Left lung (tissue), 10 donors: ENCODE measurements around the gene GMEB2. TPM values are rescaled to one million over a fixed set of nuclear protein-coding genes. Genes with fewer than 3 reads are reported as not detected.
"Not testable (repeated sequence)": the region's sequence is repeated elsewhere in the genome, so short reads cannot be mapped to it uniquely, and the experiment has no call there.

Source experiments
- ATAC-seq: fragments of 200-7000 bp; cut with Tn5 transposase; one replicate; pipeline ENCODE4 v1.9.1; 2020; ENCODE audit warnings: moderate library complexity
- DNase-seq, 4 donors: peaks; one replicate each; pipeline ENCODE4 v3.0.0-alpha.2; 2013 to 2020
- H3K27ac ChIP-seq, 2 donors: fragments of 200-600 bp; sonication (generic) in 1 of 2; one replicate each; pipeline versions ENCODE4 v1.5.0 to v1.8.0; 2020 to 2021
- H3K27me3 ChIP-seq, 2 donors: fragments of 200-600 bp; sonication (generic) in 1 of 2; one replicate each; pipeline versions ENCODE4 v1.5.0 to v1.8.0; 2020 to 2021
- H3K36me3 ChIP-seq, 2 donors: fragments of 200-600 bp; sonication (generic) in 1 of 2; one replicate each; pipeline versions ENCODE4 v1.5.0 to v1.8.0; 2020 to 2021
- H3K4me1 ChIP-seq, 2 donors: fragments of 200-600 bp; one replicate each; pipeline ENCODE4 v1.8.0; 2021
- H3K4me3 ChIP-seq, 2 donors: fragments of 200-600 bp; sonication (generic) in 1 of 2; one replicate each; pipeline versions ENCODE4 v1.5.0 to v1.8.0; 2020 to 2021; ENCODE audit warnings: mild to moderate bottlenecking in 1 of 2
- H3K9me3 ChIP-seq, 2 donors: fragments of 200-600 bp; sonication (generic) in 1 of 2; one replicate each; pipeline versions ENCODE4 v1.5.0 to v1.8.0; 2020 to 2021
- intact Hi-C, 2 donors: fragments of 100-400 bp; cut with DNase I; formaldehyde crosslinking; loops; one replicate each; pipeline versions ENCODE4 v1.11.2 to v1.14.2; 2022
- polyA plus RNA-seq, 6 donors: library from polyadenylated mRNA; unstranded; fragments of 120-200 nt; gene quantifications; one replicate each; pipeline ENCODE4 v1.2.1, GENCODE V29; 2013; ENCODE audit not compliant: insufficient read length in 6 of 6
- total RNA-seq, 2 donors: library from RNA; stranded (reverse); fragmentation: NEBNext Ultra II Directional; extraction: Animal tissue kit (Norgen Biotek cat#: 25700); gene quantifications; one replicate each; pipeline ENCODE4 v1.2.1, GENCODE V29; 2021
- TF ChIP-seq, protein P1 (sequence below), 2 donors: fragments of 200-600 bp; sonication (generic) in 1 of 2; IDR thresholded peaks; one replicate each; pipeline versions ENCODE4 v1.5.0 to v1.8.0; 2021; ENCODE audit warnings: antibody characterized with exemption in 2 of 2
- donor health status: DM: no; HTN: yes; CAD: no.
- donor health status: DM: no; HTN: no; CAD: no.

GMEB2 gene
- total and polyA plus RNA-seq, 8 donors: 8.1 to 12.4 (median 10.2) TPM

DNA sequence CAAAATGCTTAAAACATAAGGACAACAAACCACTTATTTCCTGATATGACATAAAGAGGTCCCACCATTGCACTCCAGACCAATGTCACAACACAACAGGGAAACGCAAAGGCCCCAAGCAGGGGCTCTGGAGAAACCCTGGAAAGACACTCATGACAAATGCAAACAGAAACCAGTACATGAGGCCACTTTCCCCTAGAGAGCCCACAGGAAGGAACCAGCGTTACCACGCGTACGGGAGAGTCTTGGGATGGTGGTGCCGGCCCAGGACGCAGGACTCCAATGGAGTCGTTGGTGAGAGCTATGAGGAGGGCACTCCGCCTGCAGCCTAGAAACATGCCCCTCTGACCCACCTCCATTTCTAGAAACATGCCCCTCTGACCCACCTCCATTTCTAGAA lies 20.2 kb downstream of the GMEB2 start:
- TF ChIP-seq, protein P1, sequence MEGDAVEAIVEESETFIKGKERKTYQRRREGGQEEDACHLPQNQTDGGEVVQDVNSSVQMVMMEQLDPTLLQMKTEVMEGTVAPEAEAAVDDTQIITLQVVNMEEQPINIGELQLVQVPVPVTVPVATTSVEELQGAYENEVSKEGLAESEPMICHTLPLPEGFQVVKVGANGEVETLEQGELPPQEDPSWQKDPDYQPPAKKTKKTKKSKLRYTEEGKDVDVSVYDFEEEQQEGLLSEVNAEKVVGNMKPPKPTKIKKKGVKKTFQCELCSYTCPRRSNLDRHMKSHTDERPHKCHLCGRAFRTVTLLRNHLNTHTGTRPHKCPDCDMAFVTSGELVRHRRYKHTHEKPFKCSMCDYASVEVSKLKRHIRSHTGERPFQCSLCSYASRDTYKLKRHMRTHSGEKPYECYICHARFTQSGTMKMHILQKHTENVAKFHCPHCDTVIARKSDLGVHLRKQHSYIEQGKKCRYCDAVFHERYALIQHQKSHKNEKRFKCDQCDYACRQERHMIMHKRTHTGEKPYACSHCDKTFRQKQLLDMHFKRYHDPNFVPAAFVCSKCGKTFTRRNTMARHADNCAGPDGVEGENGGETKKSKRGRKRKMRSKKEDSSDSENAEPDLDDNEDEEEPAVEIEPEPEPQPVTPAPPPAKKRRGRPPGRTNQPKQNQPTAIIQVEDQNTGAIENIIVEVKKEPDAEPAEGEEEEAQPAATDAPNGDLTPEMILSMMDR (IDR thresholded peaks at IDR 0.05): no peak
- Histone ChIP-seq H3K9me3 (no peaks in the 10 kb centered on the region), H3K36me3 (peaks cover 0 to 30% of the 10 kb centered on the region in 2 donors), H3K27ac (no peak overlapping the region), H3K27me3 (no peaks in the 10 kb centered on the region), H3K4me1 (peaks cover 0 to 16% of the 10 kb centered on the region in 2 donors), H3K4me3 (no peak overlapping the region)
- intact Hi-C loops: no loop called here
- ATAC-seq: peak; percentile 50
- peak in 1 of 4 donors; percentile 46 for DNase-seq

DNA sequence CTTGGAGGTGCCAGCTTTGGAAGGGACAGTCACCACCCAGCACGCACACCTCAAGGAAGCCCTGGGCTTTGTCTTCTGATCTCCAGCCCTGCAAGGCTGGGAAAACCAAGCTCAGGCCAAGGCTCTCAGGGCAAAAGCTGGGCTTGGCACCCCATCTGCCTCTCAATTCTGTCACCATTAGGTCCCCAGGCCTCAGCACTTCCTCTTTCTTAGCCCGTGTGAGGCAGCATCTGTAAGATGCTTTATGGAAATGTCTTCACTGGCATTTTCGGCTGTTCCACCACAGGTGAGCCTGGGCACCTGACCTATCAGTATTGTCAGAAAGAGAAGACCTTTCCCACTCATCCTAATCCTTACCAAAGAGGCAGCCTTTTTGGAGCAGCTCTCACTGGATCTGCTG lies 24.6 kb downstream of the GMEB2 start:
- Histone ChIP-seq H3K27me3 (no peaks in the 10 kb centered on the region), H3K9me3 (no peaks in the 10 kb centered on the region), H3K4me1 (peaks cover 0 to 4% of the 10 kb centered on the region in 2 donors), H3K36me3 (peaks cover 0 to 74% of the 10 kb centered on the region in 2 donors), H3K27ac (no peak overlapping the region), H3K4me3 (no peak overlapping the region)
- intact Hi-C loops: no loop called here
- TF ChIP-seq, protein P1 (IDR thresholded peaks at IDR 0.05): no peak
- DNase-seq (peak in 1 of 4 donors; percentile 13), ATAC-seq (no peak)

DNA sequence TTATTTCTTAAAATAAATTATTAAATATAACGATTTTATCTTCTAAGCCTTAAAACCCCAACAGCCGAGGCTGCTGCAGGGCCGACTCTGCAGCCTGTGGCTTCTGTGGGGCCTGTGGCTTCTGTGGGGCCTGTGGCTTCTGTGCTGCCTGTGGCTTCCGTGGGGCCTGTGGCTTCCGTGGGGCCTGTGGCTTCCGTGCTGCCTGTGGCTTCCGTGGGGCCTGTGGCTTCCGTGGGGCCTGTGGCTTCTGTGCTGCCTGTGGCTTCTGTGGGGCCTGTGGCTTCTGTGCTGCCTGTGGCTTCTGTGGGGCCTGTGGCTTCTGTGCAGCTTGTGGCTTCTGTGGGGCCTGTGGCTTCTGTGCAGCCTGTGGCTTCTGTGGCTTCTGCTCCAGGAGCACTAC lies 25.2 kb downstream of the GMEB2 start:
- peak in 1 of 4 donors; percentile 27 for DNase-seq
- H3K9me3 ChIP-seq, H3K4me1 ChIP-seq, intact Hi-C loops, H3K4me3 ChIP-seq, H3K27ac ChIP-seq, ATAC-seq, H3K27me3 ChIP-seq: not testable (repeated sequence)
- peaks cover 0 to 79% of the 10 kb centered on the region in 2 donors for H3K36me3 ChIP-seq

DNA sequence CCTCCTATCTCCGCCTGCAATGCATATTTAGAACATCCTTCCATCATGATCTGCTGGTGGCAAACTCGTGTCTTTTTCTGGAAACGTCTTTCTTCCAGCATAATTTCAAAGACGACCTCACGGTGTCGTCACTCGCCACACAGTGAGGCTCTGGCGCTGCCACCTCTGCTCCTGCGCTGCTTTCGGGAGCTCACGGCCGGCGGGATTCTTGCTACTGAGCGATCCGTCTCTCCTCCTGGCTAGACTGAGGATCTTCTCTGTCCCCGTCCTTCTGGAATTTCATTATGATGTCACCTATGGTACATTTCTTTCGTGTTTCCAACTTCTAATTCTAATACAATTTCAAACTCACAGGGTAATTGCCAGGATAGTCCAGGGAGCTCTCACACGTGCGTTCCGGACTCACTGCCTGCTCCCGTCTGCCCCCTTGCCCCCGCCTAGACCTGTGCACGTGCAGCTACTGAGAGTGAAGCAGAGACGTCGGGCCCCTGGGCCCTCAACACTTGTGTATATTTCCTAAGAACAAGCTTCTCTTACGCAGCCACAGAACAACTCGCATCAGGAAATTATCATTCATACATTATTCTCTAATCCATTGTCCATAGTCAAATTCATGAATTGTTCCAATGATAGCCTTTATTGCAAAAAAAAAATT lies 27.4 kb downstream of the GMEB2 start:
- ATAC-seq (no peak), DNase-seq (peak in 1 of 4 donors; percentile 30)
- TF ChIP-seq, protein P1 (IDR thresholded peaks at IDR 0.05): no peak
- intact Hi-C loops: no loop called here
- no peaks in the 10 kb centered on the region for H3K4me1 ChIP-seq
- peaks cover 0 to 97% of the 10 kb centered on the region in 2 donors for H3K36me3 ChIP-seq
- no peak overlapping the region for H3K4me3 ChIP-seq
- H3K27me3 ChIP-seq: no peaks in the 10 kb centered on the region
- no peak overlapping the region for H3K27ac ChIP-seq
- H3K9me3 ChIP-seq: no peaks in the 10 kb centered on the region

DNA sequence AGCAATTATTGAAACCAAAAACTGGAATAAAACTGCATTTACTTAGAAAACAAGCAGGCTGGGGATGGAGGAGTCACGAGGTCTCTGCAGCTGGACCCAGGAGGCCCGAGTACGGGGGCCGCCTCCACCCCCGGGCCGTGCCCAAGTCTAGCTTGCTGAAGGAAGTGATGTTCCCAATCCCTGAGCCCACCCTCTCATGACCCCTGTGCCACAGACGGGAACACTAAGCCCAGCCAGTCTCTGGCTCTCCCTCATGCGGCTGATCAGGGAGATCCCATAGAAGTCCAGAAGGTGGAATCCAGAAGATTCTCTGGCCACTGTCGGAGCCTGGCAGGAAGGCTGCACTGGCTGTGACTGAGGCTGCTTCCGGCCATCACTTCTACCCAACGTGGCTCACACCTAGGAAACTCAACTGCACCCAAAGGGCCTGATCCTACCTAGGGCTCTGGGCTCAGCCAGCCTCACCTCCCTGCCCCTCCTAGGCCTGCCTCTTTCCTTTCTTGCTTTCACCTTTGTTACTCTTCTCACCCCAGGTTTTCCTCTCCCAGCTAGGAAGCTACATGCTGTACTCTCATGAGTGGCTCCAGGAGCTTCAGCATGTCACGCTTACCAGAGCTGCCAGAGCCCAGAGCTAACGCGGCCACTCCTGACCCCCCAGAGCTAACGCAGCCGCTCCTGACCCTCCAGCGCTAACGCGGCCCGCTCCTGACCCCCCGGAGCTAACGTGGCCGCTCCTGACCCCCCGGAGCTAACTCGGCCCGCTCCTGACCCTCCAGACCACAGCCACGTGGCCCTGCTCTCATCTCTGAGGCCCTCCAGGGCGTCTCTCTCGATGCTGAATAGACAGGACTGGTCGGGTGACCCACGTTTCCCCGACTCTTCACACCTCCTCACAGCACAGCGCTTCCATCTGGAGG lies 28.2 kb downstream of the GMEB2 start:
- H3K36me3 ChIP-seq: peaks cover 0 to 98% of the 10 kb centered on the region in 2 donors
- TF ChIP-seq, protein P1 (IDR thresholded peaks at IDR 0.05): no peak

More for the DNA sequence above, 28.2 kb downstream of the GMEB2 start:
- intact Hi-C loops: no loop called here
- Histone ChIP-seq H3K9me3 (no peaks in the 10 kb centered on the region), H3K4me3 (no peak overlapping the region), H3K27me3 (no peaks in the 10 kb centered on the region), H3K4me1 (no peaks in the 10 kb centered on the region), H3K27ac (no peak overlapping the region)
- ATAC-seq (no peak), DNase-seq (peak in 1 of 4 donors; percentile 28)
